ENCODE measurements around the gene CUZD1.
"Not testable (repeated sequence)": the region's sequence is repeated elsewhere in the genome, so short reads cannot be mapped to it uniquely, and the experiment has no call there.

Gene CUZD1, protein sequence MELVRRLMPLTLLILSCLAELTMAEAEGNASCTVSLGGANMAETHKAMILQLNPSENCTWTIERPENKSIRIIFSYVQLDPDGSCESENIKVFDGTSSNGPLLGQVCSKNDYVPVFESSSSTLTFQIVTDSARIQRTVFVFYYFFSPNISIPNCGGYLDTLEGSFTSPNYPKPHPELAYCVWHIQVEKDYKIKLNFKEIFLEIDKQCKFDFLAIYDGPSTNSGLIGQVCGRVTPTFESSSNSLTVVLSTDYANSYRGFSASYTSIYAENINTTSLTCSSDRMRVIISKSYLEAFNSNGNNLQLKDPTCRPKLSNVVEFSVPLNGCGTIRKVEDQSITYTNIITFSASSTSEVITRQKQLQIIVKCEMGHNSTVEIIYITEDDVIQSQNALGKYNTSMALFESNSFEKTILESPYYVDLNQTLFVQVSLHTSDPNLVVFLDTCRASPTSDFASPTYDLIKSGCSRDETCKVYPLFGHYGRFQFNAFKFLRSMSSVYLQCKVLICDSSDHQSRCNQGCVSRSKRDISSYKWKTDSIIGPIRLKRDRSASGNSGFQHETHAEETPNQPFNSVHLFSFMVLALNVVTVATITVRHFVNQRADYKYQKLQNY

DNA sequence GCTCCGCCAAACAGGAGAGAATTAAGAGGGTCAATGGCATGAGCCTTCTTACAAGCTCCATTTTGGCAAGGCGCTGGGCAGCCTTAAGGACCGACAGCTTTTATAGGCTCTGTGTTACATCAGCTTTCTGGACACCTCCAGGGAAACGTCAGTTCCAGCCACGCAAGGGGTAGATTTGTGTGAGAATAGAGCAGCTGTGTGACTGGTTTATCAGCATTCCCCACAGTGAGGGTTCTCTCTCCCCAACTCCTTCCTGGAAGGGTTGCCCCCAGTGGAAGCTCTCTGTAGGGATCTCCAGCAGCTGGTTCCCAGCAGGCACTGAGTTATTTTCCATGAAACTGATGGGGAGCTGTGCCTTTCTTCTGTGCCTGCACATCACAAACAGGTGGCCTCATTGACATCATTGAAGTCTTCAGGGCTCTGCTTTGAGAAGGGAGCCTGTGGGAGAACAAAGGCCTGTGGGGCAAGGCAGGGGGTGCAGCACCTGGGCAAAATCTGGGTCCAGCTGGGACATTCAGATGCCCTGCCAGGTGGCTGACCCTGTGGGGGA is at the start of gene CUZD1:
TSS of gene CUZD1 (minus strand) at position 75 of the 550 bp plus-strand sequence. CDS start at position 61, 14 bp downstream.
- no peak for DNase-seq (ENCODE audit: low spot score)

DNA sequence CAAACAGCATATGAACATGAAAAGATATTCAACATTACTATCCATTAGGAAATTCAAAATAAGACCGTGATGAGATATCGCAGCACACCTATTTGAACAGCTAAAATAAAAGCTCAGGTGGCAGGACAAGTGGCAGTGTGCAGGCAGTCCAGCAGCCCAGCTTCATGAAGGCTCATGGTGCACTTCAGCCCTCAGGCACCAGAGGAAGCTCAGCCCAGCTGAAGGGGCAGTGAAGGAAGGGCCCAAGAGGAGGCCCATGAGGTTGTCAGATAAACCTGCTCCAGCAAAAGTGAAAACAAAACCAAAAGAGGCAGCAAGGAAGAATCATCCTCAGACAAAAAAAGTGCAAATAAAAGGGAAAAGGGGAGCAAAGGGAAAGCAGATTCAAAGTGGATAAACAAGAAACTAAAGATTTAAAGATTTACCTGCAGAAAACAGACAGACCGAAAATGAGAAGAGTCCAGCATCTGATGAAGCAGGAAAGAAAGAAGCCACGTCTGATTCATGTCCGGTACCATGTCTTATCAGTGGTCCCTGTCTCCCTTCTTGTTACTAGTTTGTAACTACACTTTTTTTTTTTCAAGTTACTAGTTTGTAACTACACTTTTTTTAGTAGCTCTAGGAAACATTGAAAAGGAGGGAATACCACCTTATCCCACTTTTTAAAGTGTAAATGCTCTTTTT is 48.7 kb upstream of the CUZD1 start:
- DNase-seq (ENCODE audit: low spot score) = no peak

DNA sequence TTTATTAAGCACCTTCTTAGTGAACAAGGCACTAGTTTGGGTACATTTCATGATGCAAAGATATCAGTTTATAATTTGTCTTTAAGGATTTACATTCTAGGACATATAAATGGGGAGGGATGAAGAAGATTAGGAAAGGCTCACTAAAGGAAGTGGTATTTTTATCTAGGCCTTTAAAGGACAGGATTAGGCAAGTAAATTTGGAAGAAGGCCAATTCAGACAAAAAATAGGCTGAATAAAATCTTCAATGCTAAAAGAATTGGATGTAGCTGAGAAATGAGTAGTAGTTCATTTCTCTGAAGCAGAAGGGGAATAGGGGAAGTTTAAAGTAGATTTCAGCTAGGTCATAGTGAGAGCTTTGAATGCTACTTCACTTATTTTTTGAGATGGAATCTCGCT is 38.5 kb upstream of the CUZD1 start:
- no peak for DNase-seq (ENCODE audit: low spot score)

DNA sequence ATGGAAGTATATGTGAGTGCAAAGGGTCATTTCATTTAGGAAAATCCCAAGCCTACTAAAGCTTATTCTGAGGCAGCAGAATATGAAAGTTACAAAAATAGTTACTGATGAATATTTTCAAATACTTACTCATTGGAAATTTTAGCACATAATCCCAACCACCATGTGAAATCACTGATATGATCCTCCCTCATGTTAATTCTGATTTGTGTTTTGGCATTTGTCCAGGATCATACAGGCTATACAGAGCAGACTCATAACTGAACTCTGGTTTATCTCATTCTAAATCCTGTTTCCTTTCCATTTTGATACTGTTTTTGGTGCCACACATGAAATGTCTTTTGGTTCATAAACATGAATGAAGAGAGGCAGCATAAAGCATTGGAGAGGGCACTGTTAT is 37.1 kb upstream of the CUZD1 start:
- no peak for DNase-seq (ENCODE audit: low spot score)

DNA sequence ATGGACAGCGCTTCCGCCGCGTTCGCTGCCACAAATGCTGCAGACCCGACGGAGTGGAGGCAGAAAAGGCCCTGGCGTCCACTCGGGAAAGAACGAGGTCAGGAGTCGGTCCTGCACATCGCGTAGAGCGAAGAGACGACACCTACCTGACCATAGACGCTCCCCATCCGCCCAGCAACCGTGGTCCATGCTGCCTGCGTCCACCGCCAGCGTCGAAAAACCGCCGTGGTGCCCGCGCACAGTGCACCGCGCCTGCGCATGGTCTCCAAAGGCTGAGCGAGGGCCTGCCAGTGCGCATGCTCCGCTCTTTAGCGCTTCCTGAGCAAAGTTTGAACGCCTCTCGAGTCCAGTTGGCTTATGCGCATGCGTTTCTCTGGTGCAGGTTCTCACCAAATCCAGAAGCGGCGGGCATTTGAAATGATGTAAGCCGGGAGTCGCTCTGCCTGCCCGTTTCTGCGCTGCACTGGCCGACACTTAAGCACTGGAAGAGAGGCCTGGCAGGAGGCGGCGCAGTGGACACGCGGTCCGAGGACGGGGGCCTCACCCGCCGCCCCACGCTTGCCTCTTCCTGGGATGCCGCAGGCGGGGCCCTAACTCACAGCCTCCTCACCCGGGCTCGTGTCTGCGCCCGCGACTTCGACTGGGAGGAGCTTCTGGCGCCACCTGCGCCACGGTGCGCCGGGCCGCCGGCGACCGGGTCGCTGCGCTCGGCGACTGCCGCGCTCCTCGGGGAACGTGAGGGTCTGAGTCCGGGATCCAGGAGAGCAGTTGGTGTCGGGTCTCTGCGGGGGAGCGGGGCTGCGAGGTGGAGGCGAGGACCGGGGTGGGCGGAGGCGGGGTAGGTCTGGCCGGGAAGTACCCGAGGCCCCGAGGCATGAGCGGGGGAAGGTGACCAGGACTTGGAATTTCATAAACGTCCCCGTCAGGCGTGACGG is 33.9 kb upstream of the CUZD1 start, which contains the start of gene FAM24B:
TSS of gene FAM24B (minus strand) at position 243 of the 935 bp plus-strand sequence. CDS start 29,066 bp downstream, outside the sequence.
- DNase-seq (ENCODE audit: low spot score) = peak; percentile 97

DNA sequence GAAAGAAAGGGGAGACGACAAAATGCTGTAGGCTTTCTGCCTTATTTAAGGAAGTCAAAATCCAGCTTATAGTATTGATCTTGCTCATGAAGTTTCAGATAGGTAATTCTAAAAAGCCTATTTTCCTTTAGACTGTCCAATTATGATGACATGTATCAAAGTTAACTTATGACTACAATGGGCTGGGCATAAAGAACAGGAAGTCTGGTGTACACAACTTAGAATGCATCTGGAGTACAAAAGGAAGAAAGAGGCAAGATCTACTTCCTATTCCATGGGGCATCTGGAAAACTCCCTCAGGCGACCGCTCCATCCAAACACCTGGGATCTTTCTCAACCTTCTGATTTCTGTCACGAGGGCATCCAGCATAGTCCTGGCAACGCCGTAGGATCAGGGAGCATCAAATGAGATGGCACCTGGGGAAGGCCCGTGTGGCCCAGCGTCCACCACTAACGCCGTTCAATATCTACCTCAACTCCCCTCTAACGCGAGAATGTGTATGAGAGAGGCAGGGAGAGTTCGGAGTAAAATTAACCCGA is 33.2 kb upstream of the CUZD1 start:
- no peak for DNase-seq (ENCODE audit: low spot score)

DNA sequence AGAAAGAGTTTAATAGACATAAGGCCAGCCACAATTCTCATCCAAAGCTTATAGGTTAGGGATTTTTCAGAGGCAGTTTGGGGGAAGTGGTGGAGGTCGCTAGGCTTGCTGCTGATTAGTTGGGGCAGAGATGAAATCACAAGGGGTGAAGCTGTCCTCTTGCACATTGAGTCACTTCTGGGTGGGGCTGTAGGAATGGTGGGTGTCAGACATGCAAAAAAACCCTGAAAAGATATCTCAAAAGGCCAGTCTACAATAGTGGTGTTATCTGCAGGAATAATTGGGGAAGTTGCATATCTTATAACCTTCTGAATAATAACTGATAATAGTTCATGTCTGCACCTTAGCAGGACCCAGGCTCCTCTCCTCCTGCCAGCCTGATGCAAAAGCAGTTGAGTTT is 31.6 kb upstream of the CUZD1 start:
- no peak for DNase-seq (ENCODE audit: low spot score)

DNA sequence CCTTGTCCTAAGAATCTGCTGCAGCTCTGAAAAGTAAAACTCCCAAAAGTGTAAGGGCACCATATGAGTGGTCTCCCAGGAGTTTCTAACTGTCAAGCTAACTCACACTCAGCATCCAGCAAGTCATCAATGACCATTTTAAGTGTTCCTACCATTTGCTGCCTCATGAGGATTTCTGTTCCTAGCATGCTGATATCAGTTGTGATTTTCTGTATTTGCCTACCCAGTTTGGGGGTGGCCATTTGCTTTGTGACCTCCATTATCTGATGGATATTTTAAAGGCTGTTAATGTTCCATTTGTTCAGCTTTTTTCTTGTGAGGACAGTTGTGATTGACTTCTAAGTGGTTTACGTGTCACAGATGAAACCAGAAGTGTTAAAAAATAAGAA is 30.8 kb upstream of the CUZD1 start:
- DNase-seq (ENCODE audit: low spot score) = no peak

DNA sequence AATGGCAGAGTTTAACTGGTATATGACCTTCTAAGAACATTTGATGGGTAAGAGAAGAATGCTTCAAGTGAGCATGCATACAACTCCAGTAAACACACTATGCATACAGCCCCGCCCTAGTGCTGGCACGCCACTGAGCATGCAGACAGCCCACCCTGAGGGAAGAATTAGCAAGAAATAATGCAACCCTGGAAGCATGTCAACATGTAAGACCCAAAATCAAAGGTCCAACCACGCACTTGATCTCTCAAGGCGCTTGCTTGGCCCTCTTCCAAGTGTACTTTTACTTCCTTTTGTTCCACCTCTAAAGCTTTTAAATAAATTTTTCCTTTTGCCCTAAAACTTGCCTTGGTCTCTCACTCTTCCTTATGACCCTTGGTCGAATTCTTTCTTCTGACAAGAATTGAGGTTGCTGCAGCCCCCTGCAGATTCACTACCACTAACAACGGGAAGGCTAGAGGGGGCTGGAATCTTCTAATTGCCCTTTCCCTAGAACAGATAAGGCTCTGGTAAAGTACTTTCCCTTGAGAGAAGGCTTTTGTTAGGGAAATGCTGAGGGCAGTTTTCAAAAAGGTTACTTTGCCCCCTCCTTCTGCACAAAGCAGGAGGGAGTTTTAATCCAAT is 30.3 kb upstream of the CUZD1 start:
- no peak for DNase-seq (ENCODE audit: low spot score)

DNA sequence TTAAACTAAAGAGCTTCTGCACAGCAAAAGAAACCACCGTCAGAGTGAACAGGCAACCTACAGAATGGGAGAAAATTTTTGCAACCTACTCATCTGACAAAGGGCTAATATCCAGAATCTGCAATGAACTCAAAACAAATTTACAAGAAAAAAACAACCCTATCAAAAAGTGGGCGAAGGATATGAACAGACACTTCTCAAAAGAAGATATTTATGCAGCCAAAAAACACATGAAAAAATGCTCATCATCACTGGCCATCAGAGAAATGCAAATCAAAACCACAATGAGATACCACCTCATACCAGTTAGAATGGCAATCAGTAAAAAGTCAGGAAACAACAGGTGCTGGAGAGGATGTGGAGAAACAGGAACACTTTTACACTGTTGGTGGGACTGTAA is 26.3 kb upstream of the CUZD1 start:
- DNase-seq (ENCODE audit: low spot score) = not testable (repeated sequence)

DNA sequence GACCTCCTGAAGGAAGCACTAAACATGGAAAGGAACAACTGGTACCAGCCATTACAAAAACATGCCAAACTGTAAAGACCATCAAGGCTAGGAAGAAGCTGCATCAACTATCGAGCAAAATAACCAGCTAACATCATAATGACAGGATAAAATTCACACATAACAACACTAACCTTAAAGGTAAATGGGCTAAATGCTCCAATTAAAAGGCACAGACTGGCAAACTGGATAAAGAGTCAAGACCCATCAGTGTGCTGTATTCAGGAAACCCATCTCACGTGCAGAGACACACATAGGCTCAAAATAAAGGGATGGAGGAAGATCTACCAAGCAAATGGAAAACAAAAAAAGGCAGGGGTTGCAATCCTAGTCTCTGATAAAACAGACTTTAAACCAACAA is 23.1 kb upstream of the CUZD1 start:
- DNase-seq (ENCODE audit: low spot score) = not testable (repeated sequence)

DNA sequence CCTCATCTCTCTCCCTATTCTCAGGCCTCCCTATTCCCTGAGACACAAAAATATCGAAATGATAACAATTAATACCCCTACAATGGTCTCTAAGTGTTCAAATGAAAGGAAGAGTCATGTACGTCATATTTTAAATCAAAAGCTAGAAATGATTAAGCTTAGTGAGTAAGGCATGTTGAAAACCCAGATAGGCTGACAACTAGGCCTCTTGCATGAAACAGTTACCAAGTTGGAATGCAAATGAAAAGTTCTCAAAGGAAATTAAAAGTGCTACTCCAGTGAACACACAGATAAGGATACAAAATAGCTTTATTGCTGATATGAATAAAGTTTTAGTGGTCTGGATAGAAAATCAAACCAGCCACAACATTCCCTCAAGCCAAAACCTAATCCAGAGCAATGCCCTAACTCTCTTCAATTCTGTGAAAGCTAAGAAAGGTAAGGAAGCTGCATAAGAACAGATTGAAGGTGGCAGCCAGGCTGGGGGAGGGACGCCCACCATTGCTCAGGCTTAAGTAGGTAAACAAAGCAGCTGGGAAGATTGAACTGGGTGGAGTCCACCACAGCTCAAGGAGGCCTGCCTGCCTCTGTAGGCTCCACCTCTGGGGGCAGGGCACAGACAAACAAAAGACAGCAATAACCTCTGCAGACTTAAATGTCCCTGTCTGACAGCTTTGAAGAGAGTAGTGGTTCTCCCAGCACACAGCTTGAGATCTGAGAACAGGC is 21.3 kb upstream of the CUZD1 start:
- DNase-seq (ENCODE audit: low spot score) = not testable (repeated sequence)

DNA sequence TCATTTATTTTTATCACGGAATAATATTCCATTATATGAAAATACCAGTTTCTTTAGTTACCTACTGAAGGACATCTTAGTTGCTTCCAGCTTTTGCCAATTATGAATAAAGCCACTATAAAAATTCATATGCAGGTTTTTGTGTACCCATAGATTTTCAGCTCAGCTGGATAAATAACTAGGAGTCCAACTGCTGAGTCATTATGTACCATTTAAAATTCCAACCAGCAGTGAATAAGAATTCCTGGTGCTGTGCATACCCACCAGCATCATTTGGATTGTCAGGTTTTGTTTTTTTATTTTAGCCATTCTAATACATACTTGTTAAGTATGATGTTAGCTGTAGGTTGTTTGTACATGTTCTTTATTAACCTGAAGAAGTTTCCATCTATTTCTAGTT is 19.2 kb upstream of the CUZD1 start:
- no peak for DNase-seq (ENCODE audit: low spot score)

DNA sequence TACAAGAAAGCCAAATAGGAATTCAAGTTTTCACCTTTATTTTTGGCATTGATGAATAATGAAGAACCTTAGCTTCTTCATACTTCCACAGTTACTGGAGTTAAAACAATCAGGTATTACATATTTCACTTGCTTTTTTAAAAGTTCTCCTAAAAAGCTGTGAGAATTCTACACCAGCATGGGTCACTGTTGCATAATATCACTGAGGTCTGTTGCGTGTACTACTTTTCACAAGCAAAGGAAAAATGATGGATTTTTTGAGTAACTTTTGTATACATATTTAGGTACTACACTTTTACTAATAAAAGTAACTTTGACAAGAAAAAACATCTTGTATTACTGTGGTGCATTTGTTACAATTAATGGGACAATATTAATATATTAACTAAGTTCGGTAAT is 18.5 kb upstream of the CUZD1 start:
- DNase-seq (ENCODE audit: low spot score) = no peak

DNA sequence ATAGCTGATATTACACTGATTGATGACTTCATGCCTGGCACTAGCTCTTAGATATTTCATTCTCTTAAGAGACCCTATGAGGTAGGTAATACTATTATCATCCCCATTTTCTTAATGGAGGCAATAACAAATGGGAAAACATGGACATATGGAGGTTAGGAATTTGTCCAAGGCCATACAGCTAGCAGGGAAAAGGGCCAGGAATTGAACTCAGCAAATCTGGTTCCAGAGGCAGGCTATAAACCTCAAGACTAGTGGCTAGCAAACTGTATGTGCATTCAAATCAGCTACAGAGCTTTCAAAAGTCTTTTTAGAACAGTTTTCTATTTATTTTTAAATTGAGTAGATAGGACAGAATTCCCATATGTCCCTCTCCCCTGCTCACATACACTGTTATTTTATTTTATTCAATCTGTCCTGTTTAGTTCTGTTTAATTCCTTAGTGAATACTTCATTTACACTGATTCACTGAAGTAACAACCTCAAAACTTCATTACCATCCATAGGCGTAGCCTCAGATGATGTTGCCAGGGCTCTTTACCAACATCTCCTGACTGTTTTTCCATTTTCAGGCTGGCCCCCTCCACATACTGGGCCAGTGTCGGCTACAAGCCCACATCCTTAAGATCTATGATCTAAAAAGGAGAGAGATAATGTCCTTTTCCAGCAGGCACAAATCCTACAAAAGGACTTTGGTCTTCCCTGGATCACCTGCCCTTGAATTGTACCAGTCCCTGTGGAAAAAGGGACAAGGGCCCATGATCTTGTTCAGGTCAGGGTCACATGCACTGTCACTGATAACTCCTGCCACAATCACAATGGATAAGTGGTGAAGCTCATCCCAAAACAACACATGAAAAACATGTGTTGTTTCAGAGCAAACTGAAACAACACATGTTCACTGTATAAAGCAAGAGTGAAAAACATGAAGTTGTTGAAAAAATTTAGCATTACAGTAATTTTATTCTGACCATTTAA is 17.8 kb upstream of the CUZD1 start:
- DNase-seq (ENCODE audit: low spot score) = no peak

DNA sequence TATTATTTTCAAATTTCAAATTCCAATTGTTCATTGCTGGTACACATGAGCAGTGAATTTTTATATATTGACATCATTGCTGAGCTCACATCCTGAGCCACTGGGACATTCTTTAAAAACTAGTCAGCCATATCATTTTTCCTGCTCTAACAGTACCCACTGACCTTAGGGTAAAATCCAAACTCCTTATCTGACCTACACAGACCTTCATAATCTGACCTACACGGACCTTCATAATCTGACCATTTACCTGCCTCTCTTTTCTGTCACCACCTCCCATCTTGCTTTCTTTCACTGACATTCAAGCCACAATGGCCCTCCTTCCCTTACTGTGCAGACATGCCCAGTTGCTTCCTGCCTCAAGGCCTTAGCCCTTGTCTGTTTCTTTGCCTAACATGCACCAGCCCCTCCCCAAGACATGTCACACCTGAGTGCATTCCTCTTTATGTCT is 16.1 kb upstream of the CUZD1 start:
- DNase-seq (ENCODE audit: low spot score) = no peak

DNA sequence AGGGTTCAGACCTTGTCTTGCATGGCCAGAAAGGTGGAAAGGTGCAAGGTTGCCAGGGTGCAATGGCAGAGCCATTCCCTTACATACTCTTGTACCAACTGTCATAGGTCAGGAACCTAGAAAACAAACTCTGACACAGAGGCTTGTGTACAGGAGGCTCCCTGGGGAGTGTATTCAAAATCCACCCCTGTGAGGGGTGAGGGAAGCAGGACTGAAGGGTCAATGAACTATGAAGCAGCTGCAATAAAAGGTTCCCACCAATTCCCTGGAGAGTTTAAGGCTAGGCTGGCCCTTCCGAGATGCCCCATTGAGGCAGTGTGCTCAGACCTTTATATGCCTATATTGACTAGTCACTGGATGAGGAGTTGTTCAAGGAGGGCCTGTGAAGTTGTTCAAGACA is 13.9 kb upstream of the CUZD1 start:
- DNase-seq (ENCODE audit: low spot score) = no peak

DNA sequence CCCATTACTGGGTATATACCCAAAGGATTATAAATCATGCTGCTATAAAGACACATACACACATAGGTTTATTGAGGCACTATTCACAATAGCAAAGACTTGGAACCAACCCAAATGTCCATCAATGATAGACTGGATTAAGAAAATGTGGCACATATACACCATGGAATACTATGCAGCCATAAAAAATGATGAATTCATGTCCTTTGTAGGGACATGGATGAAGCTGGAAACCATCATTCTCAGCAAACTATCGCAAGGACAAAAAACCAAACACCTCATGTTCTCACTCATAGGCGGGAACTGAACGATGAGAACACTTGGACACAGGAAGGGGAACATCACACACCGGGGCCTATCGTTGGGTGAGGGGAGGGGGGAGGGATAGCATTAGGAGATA is 12.4 kb upstream of the CUZD1 start:
- DNase-seq (ENCODE audit: low spot score) = not testable (repeated sequence)

DNA sequence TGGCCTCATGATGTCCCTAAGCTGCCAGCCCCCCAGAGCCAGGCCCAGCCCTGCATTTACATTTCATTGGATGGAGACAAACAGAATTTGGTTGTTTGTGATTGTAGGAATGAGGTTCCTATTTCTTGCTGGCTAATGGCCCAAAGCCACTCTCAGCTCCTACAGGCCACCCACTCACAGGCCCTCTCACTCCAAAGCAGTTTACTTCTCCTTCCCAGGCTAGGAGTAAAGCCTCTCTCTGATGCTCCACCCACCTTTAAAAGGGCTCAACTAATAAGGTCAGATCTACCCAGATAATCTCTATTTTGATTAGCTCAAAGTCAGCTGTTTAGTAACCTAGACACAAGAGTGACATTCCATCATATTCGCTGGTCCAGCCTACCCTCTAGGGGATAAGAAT is 11.2 kb upstream of the CUZD1 start:
- no peak for DNase-seq (ENCODE audit: low spot score)

Measured in CD4-positive, alpha-beta T cell treated with Interleukin-6 at 100 ng/mL for 8 hours (primary cell).